ENCODE results near the gene AKAP1.

The AKAP1 gene

GRCh38 chr17:57107498-57108101 lies 22.6 kb downstream of the AKAP1 start:
- H3K4me3 ChIP-seq (ENCODE audit: control insufficient read depth, low read depth, low read length), result no peak overlapping the region
- TF ChIP-seq CTCF (IDR thresholded peaks at IDR 0.05; ENCODE audit: control insufficient read depth, insufficient read depth, low read depth, low read length, missing control alignments), result no peak
- no peak for DNase-seq (ENCODE audit: low read depth)

- TF ChIP-seq CTCF (IDR thresholded peaks at IDR 0.05; ENCODE audit: control insufficient read depth, insufficient read depth, low read depth, low read length, missing control alignments), result no peak
- DNase-seq (ENCODE audit: low read depth), result no peak
- no peak overlapping the region for H3K4me3 ChIP-seq (ENCODE audit: control insufficient read depth, low read depth, low read length)
These were observed 23.8 kb downstream of the AKAP1 start for GRCh38 chr17:57108671-57109392.

DNA sequence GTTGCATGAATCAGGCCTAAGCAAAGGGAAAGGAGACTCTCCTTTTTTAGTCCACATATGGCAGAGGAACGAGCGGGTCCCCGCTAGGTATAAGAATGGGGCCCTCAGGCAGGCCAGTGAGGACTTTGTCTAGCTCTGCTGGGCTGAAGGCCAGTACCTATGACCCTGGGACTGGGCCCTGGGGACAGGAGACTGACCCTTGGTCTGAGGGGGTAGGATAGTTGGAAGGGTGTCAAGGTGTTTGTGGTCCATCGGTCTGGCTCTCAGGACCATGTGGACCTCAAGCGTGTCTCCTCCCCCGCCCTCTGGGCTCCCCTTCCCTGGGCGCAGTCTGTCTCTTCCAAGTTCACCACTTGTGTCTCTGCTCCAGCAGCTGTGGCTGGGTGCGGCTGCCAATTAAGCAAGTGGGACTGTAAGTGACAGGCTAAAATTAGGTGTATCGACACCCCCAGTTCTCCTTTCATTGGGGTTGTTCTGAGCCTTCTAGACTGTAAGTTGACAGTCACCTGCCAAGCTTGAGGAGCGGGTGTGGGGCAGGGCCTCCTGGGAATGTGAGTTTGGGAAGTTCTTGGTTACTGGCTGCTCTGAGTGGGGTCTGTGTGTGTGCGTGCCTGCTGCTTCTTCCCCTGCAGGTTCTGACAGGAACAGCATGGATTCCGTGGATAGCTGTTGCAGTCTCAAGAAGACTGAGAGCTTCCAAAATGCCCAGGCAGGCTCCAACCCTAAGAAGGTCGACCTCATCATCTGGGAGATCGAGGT lies 24.5 kb downstream of the AKAP1 start:
- H3K4me3 ChIP-seq (ENCODE audit: control insufficient read depth, low read depth, low read length), result no peak overlapping the region
- no peak for TF ChIP-seq CTCF (IDR thresholded peaks at IDR 0.05; ENCODE audit: control insufficient read depth, insufficient read depth, low read depth, low read length, missing control alignments)
- DNase-seq (ENCODE audit: low read depth), result no peak

GRCh38 chr17:57110152-57110542 lies 25.1 kb downstream of the AKAP1 start:
- no peak for DNase-seq (ENCODE audit: low read depth)
- no peak overlapping the region for H3K4me3 ChIP-seq (ENCODE audit: control insufficient read depth, low read depth, low read length)
- no peak for TF ChIP-seq CTCF (IDR thresholded peaks at IDR 0.05; ENCODE audit: control insufficient read depth, insufficient read depth, low read depth, low read length, missing control alignments)

- TF ChIP-seq CTCF (IDR thresholded peaks at IDR 0.05; ENCODE audit: control insufficient read depth, insufficient read depth, low read depth, low read length, missing control alignments), result no peak
- DNase-seq (ENCODE audit: low read depth), result no peak
- H3K4me3 ChIP-seq (ENCODE audit: control insufficient read depth, low read depth, low read length), result no peak overlapping the region
These were observed 25.7 kb downstream of the AKAP1 start for GRCh38 chr17:57110579-57111325.

DNA sequence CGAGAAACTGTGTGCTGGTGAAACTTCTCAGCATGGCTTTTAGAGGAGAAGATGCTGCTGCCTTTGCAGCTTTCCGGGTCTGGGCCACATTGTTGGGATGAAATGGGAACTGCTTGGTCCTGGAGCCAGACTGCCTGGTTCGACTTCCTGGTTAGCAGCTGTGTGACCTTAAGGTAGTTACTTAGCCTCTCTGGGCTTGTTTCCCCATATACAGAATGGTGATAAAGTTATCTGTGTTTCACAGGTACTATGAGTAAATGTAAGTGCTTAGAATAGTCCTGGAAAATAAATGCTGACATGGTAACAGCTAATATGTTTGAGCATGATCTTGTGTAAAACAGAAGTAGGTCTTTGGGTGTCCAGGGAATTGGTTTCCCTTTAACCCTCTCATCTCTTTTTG lies 26.3 kb downstream of the AKAP1 start:
- no peak for TF ChIP-seq CTCF (IDR thresholded peaks at IDR 0.05; ENCODE audit: control insufficient read depth, insufficient read depth, low read depth, low read length, missing control alignments)
- H3K4me3 ChIP-seq (ENCODE audit: control insufficient read depth, low read depth, low read length), result no peak overlapping the region

More for the DNA sequence above, 26.3 kb downstream of the AKAP1 start:
- DNase-seq (ENCODE audit: low read depth), result no peak
